ENCODE measurements around the gene CELSR3. TPM values are rescaled to one million over a fixed set of nuclear protein-coding genes. Genes with fewer than 3 reads are reported as not detected.

CELSR3 gene
- total RNA-seq, 1 experiment from 2014 or later, result 1.1 TPM

DNA sequence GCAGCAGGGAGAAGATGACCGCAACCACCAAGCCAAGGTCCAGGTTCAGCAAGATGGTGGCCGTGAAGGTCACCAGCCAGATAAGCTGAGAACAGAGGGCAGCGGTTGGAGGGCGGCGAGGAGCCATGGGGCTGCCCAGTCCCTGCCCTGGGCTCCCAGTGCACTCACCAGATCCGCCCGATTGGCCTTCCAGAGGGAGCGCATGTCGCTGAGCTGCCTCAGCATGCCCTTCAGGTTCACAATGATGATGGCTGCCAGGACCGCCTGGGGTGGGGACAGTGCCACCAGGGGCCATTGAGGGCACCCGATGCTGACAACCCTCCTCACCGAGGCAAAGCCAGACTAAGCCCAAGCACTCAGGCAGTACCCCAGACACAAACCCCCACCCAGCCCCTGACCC is 32.8 kb downstream of the CELSR3 start:
- Histone ChIP-seq H3K9ac (ENCODE audit: low read length) (no peak overlapping the region), H3K27me3 (ENCODE audit: low read length) (no peaks in the 10 kb centered on the region), H3K9me2 (replicated peaks; ENCODE audit: low read length) (no peaks in the 10 kb centered on the region), H2AFZ (ENCODE audit: low read length) (no peak overlapping the region), H3K4me1 (ENCODE audit: insufficient read depth, low read length) (peaks cover 9% of the 10 kb centered on the region), H3K4me3 (ENCODE audit: low read length) (no peak overlapping the region), H4K20me1 (ENCODE audit: low read length) (no peaks in the 10 kb centered on the region), H3K9me3 (ENCODE audit: low read length) (no peaks in the 10 kb centered on the region), H3K36me3 (ENCODE audit: low read depth, low read length) (peaks cover 28% of the 10 kb centered on the region), H3K4me2 (ENCODE audit: low read length) (no peak overlapping the region), H3K27ac (ENCODE audit: low read length) (no peak overlapping the region), H3F3A (ENCODE audit: low read length, unreplicated experiment) (no peaks in the 10 kb centered on the region), H3K79me2 (ENCODE audit: low read length) (peaks cover 15% of the 10 kb centered on the region)
- CTCF ChIA-PET, result no interaction called here
- POLR2A ChIA-PET (ENCODE audit: unreplicated experiment), result no interaction called here
- BruUV-seq (replicated peaks), result no TSS peak
- intact Hi-C loops (cut with micrococcal nuclease), result no loop called here
- TF ChIP-seq EZH2phosphoT487 (IDR thresholded peaks at IDR 0.05; ENCODE audit: borderline replicate concordance, low read length) (no peak), EZH2 (IDR thresholded peaks at IDR 0.05; ENCODE audit: low read length, unreplicated experiment) (no peak), CTCF (conservative IDR thresholded peaks at IDR 0.05; ENCODE audit: low read depth, low read length) (no peak)
- ATAC-seq (no peak), DNase-seq (no peak)

DNA sequence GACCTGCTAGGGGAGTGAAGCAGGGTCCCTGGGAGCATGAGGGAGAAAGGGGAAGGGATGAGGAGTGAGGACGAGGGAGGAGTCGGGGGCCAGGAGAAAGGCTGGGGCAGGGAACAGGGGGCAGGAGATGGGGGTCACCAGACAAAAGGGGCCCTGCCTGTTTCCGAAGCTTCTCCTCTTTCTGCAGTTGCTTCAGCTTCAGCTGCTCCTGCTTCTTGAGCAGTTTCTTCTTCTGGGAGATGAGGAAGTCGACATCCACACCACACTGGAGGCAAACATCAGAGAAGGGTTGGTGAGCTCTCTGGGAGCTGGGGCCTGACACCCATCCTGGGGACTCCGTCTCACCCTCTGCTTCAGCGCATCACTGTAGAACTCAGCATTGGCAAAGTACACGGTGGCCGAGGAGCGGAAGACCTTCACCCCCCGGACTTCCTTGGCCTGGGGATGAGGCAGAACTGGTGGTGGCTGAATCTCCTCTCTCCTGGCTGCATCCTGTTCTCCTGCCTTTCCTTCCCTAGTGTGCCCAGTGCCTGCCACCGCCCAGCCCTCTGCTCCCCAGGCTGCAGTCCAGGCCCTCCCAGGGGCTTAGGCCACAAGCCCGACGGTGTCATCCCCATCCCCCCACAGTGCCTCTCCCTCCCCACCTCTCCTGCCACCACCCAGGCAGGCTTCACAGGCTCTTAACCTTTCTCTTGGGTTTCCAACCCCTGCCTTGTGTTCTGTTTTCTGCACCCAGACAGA is 34.2 kb downstream of the CELSR3 start:
- ChIA-PET CTCF (interaction anchor here (0.7 kb wide), 1 partner anchor 476 kb away, joined by 3 read pairs; no protein-coding TSS in a partner anchor), POLR2A (ENCODE audit: unreplicated experiment) (no interaction called here)
- TF ChIP-seq EZH2phosphoT487 (IDR thresholded peaks at IDR 0.05; ENCODE audit: borderline replicate concordance, low read length) (no peak), CTCF (conservative IDR thresholded peaks at IDR 0.05; ENCODE audit: low read depth, low read length) (no peak), EZH2 (IDR thresholded peaks at IDR 0.05; ENCODE audit: low read length, unreplicated experiment) (no peak)
- no peak overlapping the region for H2AFZ ChIP-seq (ENCODE audit: low read length)
- H3K4me2 ChIP-seq (ENCODE audit: low read length), result no peak overlapping the region
- peaks cover 2% of the 10 kb centered on the region; the same call in 1 of the 2 replicates for H3K79me2 ChIP-seq (ENCODE audit: low read length)
- no peaks in the 10 kb centered on the region for H3K9me2 ChIP-seq (replicated peaks; ENCODE audit: low read length)
- no peaks in the 10 kb centered on the region for H3F3A ChIP-seq (ENCODE audit: low read length, unreplicated experiment)
- H3K4me3 ChIP-seq (ENCODE audit: low read length), result no peak overlapping the region
- H3K27ac ChIP-seq (ENCODE audit: low read length), result no peak overlapping the region
- DNase-seq (no peak), ATAC-seq (no peak)
- H3K27me3 ChIP-seq (ENCODE audit: low read length), result no peaks in the 10 kb centered on the region
- H3K9me3 ChIP-seq (ENCODE audit: low read length), result no peaks in the 10 kb centered on the region
- no peaks in the 10 kb centered on the region for H4K20me1 ChIP-seq (ENCODE audit: low read length)
- peaks cover 28% of the 10 kb centered on the region for H3K36me3 ChIP-seq (ENCODE audit: low read depth, low read length)
- BruUV-seq (replicated peaks), result no TSS peak
- H3K9ac ChIP-seq (ENCODE audit: low read length), result no peak overlapping the region
- intact Hi-C loops (cut with micrococcal nuclease), result no loop called here
- no peaks in the 10 kb centered on the region for H3K4me1 ChIP-seq (ENCODE audit: insufficient read depth, low read length)

DNA sequence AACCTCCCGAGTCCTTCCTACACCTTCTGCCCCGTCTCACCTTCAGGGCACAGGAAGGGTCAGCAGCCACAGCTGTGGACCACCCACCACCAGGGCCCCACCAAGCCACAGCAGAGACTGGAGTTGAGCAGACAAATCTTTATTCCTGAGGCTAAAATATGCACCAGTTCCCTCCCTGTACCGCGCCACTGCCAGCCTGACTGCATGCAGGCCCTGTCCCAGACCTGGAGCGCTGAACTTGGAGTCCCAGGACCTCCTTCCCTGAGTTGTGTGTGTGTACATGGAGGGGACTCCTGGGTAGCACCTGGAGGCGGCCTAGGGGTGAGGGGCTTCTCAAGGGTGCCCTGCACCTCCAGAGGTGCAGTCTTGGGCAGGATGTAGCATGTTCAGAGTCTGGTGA is 37.1 kb downstream of the CELSR3 start:
- Histone ChIP-seq H3K9ac (ENCODE audit: low read length) (no peak overlapping the region), H3K27me3 (ENCODE audit: low read length) (no peaks in the 10 kb centered on the region), H3K27ac (ENCODE audit: low read length) (no peak overlapping the region), H3K9me3 (ENCODE audit: low read length) (no peaks in the 10 kb centered on the region), H3K79me2 (ENCODE audit: low read length) (no peaks in the 10 kb centered on the region), H3K4me1 (ENCODE audit: insufficient read depth, low read length) (no peaks in the 10 kb centered on the region), H3K4me3 (ENCODE audit: low read length) (no peak overlapping the region), H3F3A (ENCODE audit: low read length, unreplicated experiment) (no peaks in the 10 kb centered on the region), H4K20me1 (ENCODE audit: low read length) (no peaks in the 10 kb centered on the region), H2AFZ (ENCODE audit: low read length) (no peak overlapping the region), H3K36me3 (ENCODE audit: low read depth, low read length) (peaks cover 24% of the 10 kb centered on the region), H3K4me2 (ENCODE audit: low read length) (no peak overlapping the region), H3K9me2 (replicated peaks; ENCODE audit: low read length) (no peaks in the 10 kb centered on the region)
- no peak for ATAC-seq
- BruUV-seq (replicated peaks), result no TSS peak
- intact Hi-C loops (cut with micrococcal nuclease), result no loop called here
- CTCF ChIA-PET, result no interaction called here
- TF ChIP-seq EZH2phosphoT487 (IDR thresholded peaks at IDR 0.05; ENCODE audit: borderline replicate concordance, low read length) (no peak), EZH2 (IDR thresholded peaks at IDR 0.05; ENCODE audit: low read length, unreplicated experiment) (no peak), CTCF (conservative IDR thresholded peaks at IDR 0.05; ENCODE audit: low read depth, low read length) (no peak)
- no peak for DNase-seq
- POLR2A ChIA-PET (ENCODE audit: unreplicated experiment), result no interaction called here

All from PC-3 (cell line).